ENCODE measurements around the gene IGLL5. TPM values are rescaled to one million over a fixed set of nuclear protein-coding genes. Genes with fewer than 3 reads are reported as not detected.
A peak's percentile ranks its signal among the peaks of the same experiment; 100 is the strongest.

IGLL5 gene
- total RNA-seq, 1 donor from 2014 or later: not detected

DNA sequence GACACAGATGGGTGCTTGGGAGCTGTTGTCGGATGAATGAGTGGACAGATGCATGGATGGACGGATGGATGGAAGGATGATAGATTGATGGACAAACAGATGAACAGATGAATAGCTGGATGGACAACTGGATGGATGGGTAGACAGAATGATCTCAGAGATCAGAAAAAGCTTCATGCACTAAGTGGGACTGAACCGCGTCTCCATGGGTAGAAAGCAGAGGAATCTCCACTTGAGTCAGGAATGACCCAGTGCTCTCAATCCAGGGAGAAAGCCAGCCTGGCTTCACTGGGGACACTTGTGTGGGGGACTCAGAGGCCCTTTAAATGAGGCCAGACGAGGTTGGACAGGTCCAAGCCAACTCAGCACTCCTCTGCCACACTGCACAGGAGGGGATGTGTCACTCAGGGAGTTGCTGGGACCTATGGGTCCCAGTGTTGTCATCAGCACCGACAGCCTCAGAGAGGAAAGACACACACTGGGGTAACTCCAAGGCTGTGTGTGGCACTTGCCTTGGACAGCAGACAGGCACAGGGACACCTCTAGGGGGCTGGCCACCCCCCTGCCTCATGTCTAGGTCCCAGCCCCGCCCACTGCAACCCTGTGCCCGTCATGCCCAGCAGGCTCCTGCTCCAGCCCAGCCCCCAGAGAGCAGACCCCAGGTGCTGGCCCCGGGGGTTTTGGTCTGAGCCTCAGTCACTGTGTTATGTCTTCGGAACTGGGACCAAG is 5.6 kb downstream of the IGLL5 start:
- Mint-ChIP-seq H3K27ac (no peak overlapping the region), H3K27me3 (peaks cover 47% of the 10 kb centered on the region)

DNA sequence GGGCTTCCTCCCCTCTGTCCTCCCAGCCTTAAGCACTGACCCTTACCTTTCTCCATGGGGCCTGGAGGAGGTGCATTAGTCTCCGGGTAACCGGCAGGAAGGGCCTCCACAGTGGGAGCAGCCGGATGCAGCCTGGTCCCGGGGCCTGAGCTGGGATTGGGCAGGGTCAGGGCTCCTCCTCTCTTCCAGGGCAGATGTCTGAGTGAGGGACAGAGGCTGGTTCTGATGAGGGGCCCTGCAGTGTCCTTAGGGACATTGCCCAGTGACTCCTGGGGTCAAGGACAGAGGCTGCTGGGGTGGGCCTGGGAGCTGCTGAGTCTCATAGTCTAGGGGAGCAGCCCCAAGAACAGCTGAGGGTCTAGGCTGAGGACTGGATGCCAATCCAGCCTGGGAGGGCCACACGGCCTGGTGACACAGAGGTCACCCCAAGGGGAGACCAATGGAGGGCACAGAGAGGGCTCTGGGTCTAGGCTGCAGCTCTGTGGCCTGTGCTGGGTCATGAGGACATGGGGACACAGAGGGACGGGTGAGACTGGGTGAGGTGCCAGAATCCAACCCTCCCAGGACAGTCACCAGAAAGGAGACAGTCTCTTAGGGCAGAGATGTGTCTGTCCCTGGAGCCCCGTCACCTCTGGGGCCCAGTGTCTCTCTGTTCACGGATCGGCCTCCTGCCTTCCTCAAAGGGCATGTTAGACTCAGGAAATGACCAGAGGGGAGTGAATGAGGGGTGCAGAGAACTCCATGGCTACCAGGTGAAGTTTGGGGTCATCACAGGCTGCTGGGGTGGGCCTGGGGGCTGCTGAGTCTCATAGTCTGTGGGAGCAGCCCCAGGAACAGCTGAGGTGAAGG is 6.5 kb downstream of the IGLL5 start:
- Mint-ChIP-seq H3K27me3 (peaks cover 42% of the 10 kb centered on the region), H3K9me3 (ENCODE audit: low read depth) (no peaks in the 10 kb centered on the region), H3K4me3 (ENCODE audit: low read depth) (no peak overlapping the region), H3K4me1 (ENCODE audit: low read depth) (no peaks in the 10 kb centered on the region), H3K36me3 (ENCODE audit: insufficient read depth) (no peaks in the 10 kb centered on the region), H3K27ac (no peak overlapping the region)
- DNase-seq (ENCODE audit: low spot score, unreplicated experiment): no peak
- TF ChIP-seq, protein P1, sequence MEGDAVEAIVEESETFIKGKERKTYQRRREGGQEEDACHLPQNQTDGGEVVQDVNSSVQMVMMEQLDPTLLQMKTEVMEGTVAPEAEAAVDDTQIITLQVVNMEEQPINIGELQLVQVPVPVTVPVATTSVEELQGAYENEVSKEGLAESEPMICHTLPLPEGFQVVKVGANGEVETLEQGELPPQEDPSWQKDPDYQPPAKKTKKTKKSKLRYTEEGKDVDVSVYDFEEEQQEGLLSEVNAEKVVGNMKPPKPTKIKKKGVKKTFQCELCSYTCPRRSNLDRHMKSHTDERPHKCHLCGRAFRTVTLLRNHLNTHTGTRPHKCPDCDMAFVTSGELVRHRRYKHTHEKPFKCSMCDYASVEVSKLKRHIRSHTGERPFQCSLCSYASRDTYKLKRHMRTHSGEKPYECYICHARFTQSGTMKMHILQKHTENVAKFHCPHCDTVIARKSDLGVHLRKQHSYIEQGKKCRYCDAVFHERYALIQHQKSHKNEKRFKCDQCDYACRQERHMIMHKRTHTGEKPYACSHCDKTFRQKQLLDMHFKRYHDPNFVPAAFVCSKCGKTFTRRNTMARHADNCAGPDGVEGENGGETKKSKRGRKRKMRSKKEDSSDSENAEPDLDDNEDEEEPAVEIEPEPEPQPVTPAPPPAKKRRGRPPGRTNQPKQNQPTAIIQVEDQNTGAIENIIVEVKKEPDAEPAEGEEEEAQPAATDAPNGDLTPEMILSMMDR (IDR thresholded peaks at IDR 0.05; ENCODE audit: unreplicated experiment): no peak

More for the DNA sequence above, 5.6 kb downstream of the IGLL5 start:
- Mint-ChIP-seq H3K4me1 (ENCODE audit: low read depth) (no peaks in the 10 kb centered on the region), H3K9me3 (ENCODE audit: low read depth) (no peaks in the 10 kb centered on the region), H3K36me3 (ENCODE audit: insufficient read depth) (no peaks in the 10 kb centered on the region), H3K4me3 (ENCODE audit: low read depth) (no peak overlapping the region)
- TF ChIP-seq, protein P1 (IDR thresholded peaks at IDR 0.05; ENCODE audit: unreplicated experiment): no peak
- DNase-seq (ENCODE audit: low spot score, unreplicated experiment): no peak

DNA sequence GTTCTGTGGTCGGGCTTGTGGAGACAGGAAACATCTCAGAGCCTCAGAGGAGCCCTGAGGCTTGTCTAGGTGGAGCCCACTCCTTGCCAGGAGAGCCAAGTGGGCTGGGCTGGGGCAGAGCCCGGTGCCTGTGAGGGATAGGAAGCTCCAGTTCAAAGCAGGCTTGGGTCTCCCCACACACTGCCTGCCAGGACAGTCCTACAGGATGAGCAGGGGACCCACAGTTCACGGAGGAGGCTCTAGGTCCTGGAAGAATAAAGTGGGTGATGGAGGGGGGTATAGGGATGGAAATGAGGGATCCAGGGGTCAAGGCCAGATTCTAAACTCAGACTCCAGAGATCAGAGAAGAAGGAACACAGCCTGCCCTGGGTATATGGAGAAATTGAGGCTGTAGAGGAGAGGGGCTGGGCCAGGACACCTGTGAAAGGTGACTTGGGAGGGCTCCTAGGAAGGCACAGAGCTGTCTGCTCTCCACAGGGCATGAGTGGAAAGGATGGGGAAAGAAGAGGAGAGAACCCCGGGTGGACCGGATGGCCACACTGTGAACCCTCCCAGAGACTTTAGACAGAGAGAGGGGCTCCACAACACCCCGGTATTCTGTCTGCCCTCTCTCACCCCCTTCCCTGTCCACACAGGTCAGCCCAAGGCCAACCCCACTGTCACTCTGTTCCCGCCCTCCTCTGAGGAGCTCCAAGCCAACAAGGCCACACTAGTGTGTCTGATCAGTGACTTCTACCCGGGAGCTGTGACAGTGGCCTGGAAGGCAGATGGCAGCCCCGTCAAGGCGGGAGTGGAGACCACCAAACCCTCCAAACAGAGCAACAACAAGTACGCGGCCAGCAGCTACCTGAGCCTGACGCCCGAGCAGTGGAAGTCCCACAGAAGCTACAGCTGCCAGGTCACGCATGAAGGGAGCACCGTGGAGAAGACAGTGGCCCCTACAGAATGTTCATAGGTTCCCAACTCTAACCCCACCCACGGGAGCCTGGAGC is 7.4 kb downstream of the IGLL5 start:
- no peak for DNase-seq (ENCODE audit: low spot score, unreplicated experiment)
- Mint-ChIP-seq H3K36me3 (ENCODE audit: insufficient read depth) (no peaks in the 10 kb centered on the region), H3K27ac (peak overlapping the region; percentile 69), H3K4me1 (ENCODE audit: low read depth) (no peaks in the 10 kb centered on the region), H3K27me3 (peaks cover 40% of the 10 kb centered on the region), H3K4me3 (ENCODE audit: low read depth) (no peak overlapping the region), H3K9me3 (ENCODE audit: low read depth) (no peaks in the 10 kb centered on the region)
- TF ChIP-seq, protein P1 (IDR thresholded peaks at IDR 0.05; ENCODE audit: unreplicated experiment): no peak

DNA sequence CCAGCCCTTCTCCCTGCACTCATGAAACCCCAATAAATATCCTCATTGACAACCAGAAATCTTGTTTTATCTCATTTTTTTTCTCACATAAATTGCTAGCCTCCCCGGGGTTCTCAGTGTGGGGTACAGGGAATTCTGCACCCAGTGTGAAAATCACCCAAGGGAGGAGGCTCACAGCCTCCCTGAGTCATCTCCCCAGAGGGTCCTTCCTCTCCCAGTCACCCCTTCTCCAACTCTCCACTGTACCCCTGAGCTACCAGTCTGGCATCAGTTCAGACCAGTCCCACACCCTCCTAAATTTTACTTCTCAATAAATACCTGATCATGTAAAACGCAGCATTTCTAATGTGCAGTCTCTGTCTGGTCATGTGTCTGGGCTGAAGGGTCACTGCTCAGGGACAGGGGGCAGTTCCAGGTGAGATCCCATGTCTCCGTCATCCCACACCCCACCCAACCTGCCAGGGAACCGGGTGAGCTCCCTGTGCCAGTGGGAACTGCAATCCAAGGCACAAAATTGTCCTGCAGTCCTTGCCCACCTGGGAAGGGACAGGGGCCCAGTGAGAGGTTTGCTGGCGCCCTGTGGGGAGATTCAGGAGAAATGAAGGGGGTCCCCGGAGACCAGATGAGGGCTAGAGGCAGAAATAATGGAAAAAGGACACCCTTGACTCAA is 8.3 kb downstream of the IGLL5 start:
- H3K4me3 Mint-ChIP-seq (ENCODE audit: low read depth): no peak overlapping the region
- no peaks in the 10 kb centered on the region for H3K36me3 Mint-ChIP-seq (ENCODE audit: insufficient read depth)
- no peak for DNase-seq (ENCODE audit: low spot score, unreplicated experiment)
- TF ChIP-seq, protein P1 (IDR thresholded peaks at IDR 0.05; ENCODE audit: unreplicated experiment): no peak
- H3K4me1 Mint-ChIP-seq (ENCODE audit: low read depth): no peaks in the 10 kb centered on the region
- H3K27ac Mint-ChIP-seq: no peak overlapping the region
- no peaks in the 10 kb centered on the region for H3K9me3 Mint-ChIP-seq (ENCODE audit: low read depth)
- peaks cover 40% of the 10 kb centered on the region for H3K27me3 Mint-ChIP-seq

All from progenitor cell of endocrine pancreas (in vitro differentiated cells).